ENCODE results near the gene XPR1.

Gene XPR1

GRCh38 chr1:180769889-180770288 is 138.1 kb downstream of the XPR1 start:
- Histone ChIP-seq H3K27me3 (ENCODE audit: control insufficient read depth in 5 of 5, insufficient read depth in 4 of 5, low read length in 5 of 5) (no peaks in the 10 kb centered on the region), H3K4me3 (ENCODE audit: low read depth in 1 of 5, low read length in 5 of 5) (no peak overlapping the region), H3K9ac (ENCODE audit: low read length in 5 of 5) (no peak overlapping the region), H3K9me3 (ENCODE audit: control insufficient read depth in 5 of 5, low read length in 5 of 5) (peaks cover 0 to 4% (median 0%) of the 10 kb centered on the region in 5 donors), H3K27ac (ENCODE audit: low read depth, low read length) (no peak overlapping the region), H3K36me3 (ENCODE audit: control insufficient read depth in 5 of 5, insufficient read depth in 5 of 5, low read length in 5 of 5) (no peaks in the 10 kb centered on the region), H3K4me1 (ENCODE audit: control insufficient read depth in 5 of 5, insufficient read depth in 5 of 5, low read length in 5 of 5) (peaks cover 0 to 4% (median 0%) of the 10 kb centered on the region in 5 donors)

GRCh38 chr1:180773210-180773865 is 141.5 kb downstream of the XPR1 start:
- no peak overlapping the region for H3K27ac ChIP-seq (ENCODE audit: low read depth, low read length)
- peaks cover 0 to 4% (median 0%) of the 10 kb centered on the region in 5 donors for H3K4me1 ChIP-seq (ENCODE audit: control insufficient read depth in 5 of 5, insufficient read depth in 5 of 5, low read length in 5 of 5)

GRCh38 chr1:180775801-180776200 is 144.0 kb downstream of the XPR1 start:
- Histone ChIP-seq H3K36me3 (ENCODE audit: control insufficient read depth in 5 of 5, insufficient read depth in 5 of 5, low read length in 5 of 5) (no peaks in the 10 kb centered on the region), H3K9ac (ENCODE audit: low read length in 5 of 5) (no peak overlapping the region), H3K27ac (ENCODE audit: low read depth, low read length) (no peak overlapping the region), H3K4me3 (ENCODE audit: low read depth in 1 of 5, low read length in 5 of 5) (no peak overlapping the region), H3K9me3 (ENCODE audit: control insufficient read depth in 5 of 5, low read length in 5 of 5) (peaks cover 0 to 4% (median 0%) of the 10 kb centered on the region in 5 donors), H3K4me1 (ENCODE audit: control insufficient read depth in 5 of 5, insufficient read depth in 5 of 5, low read length in 5 of 5) (no peaks in the 10 kb centered on the region), H3K27me3 (ENCODE audit: control insufficient read depth in 5 of 5, insufficient read depth in 4 of 5, low read length in 5 of 5) (no peaks in the 10 kb centered on the region)

More at GRCh38 chr1:180773210-180773865, 141.5 kb downstream of the XPR1 start:
- H3K27me3 ChIP-seq (ENCODE audit: control insufficient read depth in 5 of 5, insufficient read depth in 4 of 5, low read length in 5 of 5), result no peaks in the 10 kb centered on the region
- peaks cover 0 to 4% (median 0%) of the 10 kb centered on the region in 5 donors for H3K9me3 ChIP-seq (ENCODE audit: control insufficient read depth in 5 of 5, low read length in 5 of 5)
- no peak overlapping the region for H3K4me3 ChIP-seq (ENCODE audit: low read depth in 1 of 5, low read length in 5 of 5)
- H3K36me3 ChIP-seq (ENCODE audit: control insufficient read depth in 5 of 5, insufficient read depth in 5 of 5, low read length in 5 of 5), result no peaks in the 10 kb centered on the region
- no peak overlapping the region for H3K9ac ChIP-seq (ENCODE audit: low read length in 5 of 5)

GRCh38 chr1:180777072-180777689 is 145.4 kb downstream of the XPR1 start:
- no peaks in the 10 kb centered on the region for H3K9me3 ChIP-seq (ENCODE audit: control insufficient read depth in 5 of 5, low read length in 5 of 5)
- H3K4me3 ChIP-seq (ENCODE audit: low read depth in 1 of 5, low read length in 5 of 5), result no peak overlapping the region
- H3K27ac ChIP-seq (ENCODE audit: low read depth, low read length), result no peak overlapping the region
- no peaks in the 10 kb centered on the region for H3K4me1 ChIP-seq (ENCODE audit: control insufficient read depth in 5 of 5, insufficient read depth in 5 of 5, low read length in 5 of 5)
- H3K9ac ChIP-seq (ENCODE audit: low read length in 5 of 5), result no peak overlapping the region
- H3K36me3 ChIP-seq (ENCODE audit: control insufficient read depth in 5 of 5, insufficient read depth in 5 of 5, low read length in 5 of 5), result no peaks in the 10 kb centered on the region
- no peaks in the 10 kb centered on the region for H3K27me3 ChIP-seq (ENCODE audit: control insufficient read depth in 5 of 5, insufficient read depth in 4 of 5, low read length in 5 of 5)

GRCh38 chr1:180778782-180779398 is 147.1 kb downstream of the XPR1 start:
- Histone ChIP-seq H3K9me3 (ENCODE audit: control insufficient read depth in 5 of 5, low read length in 5 of 5) (no peaks in the 10 kb centered on the region), H3K36me3 (ENCODE audit: control insufficient read depth in 5 of 5, insufficient read depth in 5 of 5, low read length in 5 of 5) (no peaks in the 10 kb centered on the region), H3K27me3 (ENCODE audit: control insufficient read depth in 5 of 5, insufficient read depth in 4 of 5, low read length in 5 of 5) (no peaks in the 10 kb centered on the region), H3K4me3 (ENCODE audit: low read depth in 1 of 5, low read length in 5 of 5) (no peak overlapping the region), H3K9ac (ENCODE audit: low read length in 5 of 5) (no peak overlapping the region), H3K4me1 (ENCODE audit: control insufficient read depth in 5 of 5, insufficient read depth in 5 of 5, low read length in 5 of 5) (no peaks in the 10 kb centered on the region), H3K27ac (ENCODE audit: low read depth, low read length) (no peak overlapping the region)

- Histone ChIP-seq H3K4me1 (ENCODE audit: control insufficient read depth in 5 of 5, insufficient read depth in 5 of 5, low read length in 5 of 5) (no peaks in the 10 kb centered on the region), H3K4me3 (ENCODE audit: low read depth in 1 of 5, low read length in 5 of 5) (no peak overlapping the region), H3K27me3 (ENCODE audit: control insufficient read depth in 5 of 5, insufficient read depth in 4 of 5, low read length in 5 of 5) (no peaks in the 10 kb centered on the region), H3K27ac (ENCODE audit: low read depth, low read length) (no peak overlapping the region), H3K9me3 (ENCODE audit: control insufficient read depth in 5 of 5, low read length in 5 of 5) (no peaks in the 10 kb centered on the region), H3K9ac (ENCODE audit: low read length in 5 of 5) (no peak overlapping the region), H3K36me3 (ENCODE audit: control insufficient read depth in 5 of 5, insufficient read depth in 5 of 5, low read length in 5 of 5) (no peaks in the 10 kb centered on the region)
These were observed 147.8 kb downstream of the XPR1 start for GRCh38 chr1:180779584-180779983.

GRCh38 chr1:180781718-180782117 is 149.9 kb downstream of the XPR1 start:
- Histone ChIP-seq H3K27ac (ENCODE audit: low read depth, low read length) (no peak overlapping the region), H3K4me3 (ENCODE audit: low read depth in 1 of 5, low read length in 5 of 5) (no peak overlapping the region), H3K4me1 (ENCODE audit: control insufficient read depth in 5 of 5, insufficient read depth in 5 of 5, low read length in 5 of 5) (no peaks in the 10 kb centered on the region), H3K27me3 (ENCODE audit: control insufficient read depth in 5 of 5, insufficient read depth in 4 of 5, low read length in 5 of 5) (no peaks in the 10 kb centered on the region), H3K36me3 (ENCODE audit: control insufficient read depth in 5 of 5, insufficient read depth in 5 of 5, low read length in 5 of 5) (no peaks in the 10 kb centered on the region), H3K9me3 (ENCODE audit: control insufficient read depth in 5 of 5, low read length in 5 of 5) (no peaks in the 10 kb centered on the region), H3K9ac (ENCODE audit: low read length in 5 of 5) (no peak overlapping the region)

- Histone ChIP-seq H3K9me3 (ENCODE audit: control insufficient read depth in 5 of 5, low read length in 5 of 5) (no peaks in the 10 kb centered on the region), H3K9ac (ENCODE audit: low read length in 5 of 5) (no peak overlapping the region), H3K27ac (ENCODE audit: low read depth, low read length) (no peak overlapping the region), H3K27me3 (ENCODE audit: control insufficient read depth in 5 of 5, insufficient read depth in 4 of 5, low read length in 5 of 5) (no peaks in the 10 kb centered on the region), H3K4me3 (ENCODE audit: low read depth in 1 of 5, low read length in 5 of 5) (no peak overlapping the region), H3K4me1 (ENCODE audit: control insufficient read depth in 5 of 5, insufficient read depth in 5 of 5, low read length in 5 of 5) (no peaks in the 10 kb centered on the region), H3K36me3 (ENCODE audit: control insufficient read depth in 5 of 5, insufficient read depth in 5 of 5, low read length in 5 of 5) (peaks cover 0 to 16% (median 2%) of the 10 kb centered on the region in 5 donors)
These were observed 153.5 kb downstream of the XPR1 start for GRCh38 chr1:180785291-180785690.

GRCh38 chr1:180785887-180786286 is 154.1 kb downstream of the XPR1 start:
- no peaks in the 10 kb centered on the region for H3K27me3 ChIP-seq (ENCODE audit: control insufficient read depth in 5 of 5, insufficient read depth in 4 of 5, low read length in 5 of 5)
- no peak overlapping the region for H3K4me3 ChIP-seq (ENCODE audit: low read depth in 1 of 5, low read length in 5 of 5)
- H3K9ac ChIP-seq (ENCODE audit: low read length in 5 of 5), result no peak overlapping the region
- H3K27ac ChIP-seq (ENCODE audit: low read depth, low read length), result no peak overlapping the region
- no peaks in the 10 kb centered on the region for H3K9me3 ChIP-seq (ENCODE audit: control insufficient read depth in 5 of 5, low read length in 5 of 5)
- peaks cover 0 to 16% (median 2%) of the 10 kb centered on the region in 5 donors for H3K36me3 ChIP-seq (ENCODE audit: control insufficient read depth in 5 of 5, insufficient read depth in 5 of 5, low read length in 5 of 5)
- no peaks in the 10 kb centered on the region for H3K4me1 ChIP-seq (ENCODE audit: control insufficient read depth in 5 of 5, insufficient read depth in 5 of 5, low read length in 5 of 5)

GRCh38 chr1:180786624-180787023 is 154.8 kb downstream of the XPR1 start:
- Histone ChIP-seq H3K9me3 (ENCODE audit: control insufficient read depth in 5 of 5, low read length in 5 of 5) (no peaks in the 10 kb centered on the region), H3K9ac (ENCODE audit: low read length in 5 of 5) (no peak overlapping the region), H3K4me3 (ENCODE audit: low read depth in 1 of 5, low read length in 5 of 5) (no peak overlapping the region), H3K27ac (ENCODE audit: low read depth, low read length) (no peak overlapping the region), H3K4me1 (ENCODE audit: control insufficient read depth in 5 of 5, insufficient read depth in 5 of 5, low read length in 5 of 5) (no peaks in the 10 kb centered on the region), H3K36me3 (ENCODE audit: control insufficient read depth in 5 of 5, insufficient read depth in 5 of 5, low read length in 5 of 5) (peaks cover 0 to 16% (median 2%) of the 10 kb centered on the region in 5 donors), H3K27me3 (ENCODE audit: control insufficient read depth in 5 of 5, insufficient read depth in 4 of 5, low read length in 5 of 5) (no peaks in the 10 kb centered on the region)

Data from subcutaneous abdominal adipose tissue (tissue), 5 donors.